T47D (cell line): Measurements from ENCODE around the gene GRIN2A.
"Not testable (repeated sequence)": the region's sequence is repeated elsewhere in the genome, so short reads cannot be mapped to it uniquely, and the experiment has no call there.

Experiments used
- DNase-seq, 2 experiments: peaks; one replicate each; pipeline versions ENCODE4 v3.0.0 to v3.0.0-alpha.2; 2011 to 2012; ENCODE audit warnings: low read depth in 1 of 2, low spot score in 1 of 2
- JUND ChIP-seq: IDR thresholded peaks from 2 replicates; pipeline ENCODE4 v1.6.1; 2012; ENCODE audit warnings: low read depth
- in situ Hi-C: cut with HindIII; loops from 2 replicates; pipeline ENCODE4 v1.10.0; 2016; ENCODE audit warnings: low sequenced_read_pairs, low pct_unique_long_range_greater_than_20kb

The GRIN2A gene

DNA sequence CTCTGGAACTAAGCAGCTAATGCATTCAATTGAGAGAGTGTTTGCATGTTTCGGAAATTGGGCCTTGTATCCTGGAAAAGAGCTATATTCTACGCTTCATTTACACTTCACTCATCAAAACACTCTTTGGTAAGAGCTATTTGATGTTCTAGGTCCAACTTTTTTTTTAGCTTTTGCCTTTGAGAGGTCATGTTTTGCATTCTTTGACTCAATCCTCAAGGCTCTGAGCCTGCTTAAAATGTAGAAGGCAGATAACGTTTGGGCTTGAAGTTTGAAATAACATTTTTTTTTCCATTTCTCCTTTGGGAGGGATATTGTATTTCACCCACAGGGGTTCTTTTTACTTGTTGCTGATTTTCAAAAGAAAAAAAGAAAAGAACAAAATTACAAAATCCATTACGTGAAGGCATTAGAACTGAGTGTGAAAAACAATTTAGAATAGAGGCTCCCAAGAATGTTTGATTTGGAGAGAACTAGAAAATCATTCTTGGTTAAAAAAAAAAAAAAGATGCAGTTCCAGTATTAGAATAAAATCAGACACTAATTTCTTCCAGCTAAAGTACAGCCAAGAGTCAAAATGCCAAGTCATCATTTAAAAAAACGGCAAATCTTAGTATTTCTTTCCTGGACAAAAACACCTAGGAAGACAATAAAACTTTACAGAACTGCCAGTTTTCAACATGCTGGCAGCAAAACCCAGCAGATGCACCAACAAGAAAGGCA is 268.5 kb downstream of the GRIN2A start:
- in situ Hi-C loops: no loop called here
- no peak for DNase-seq
- no peak for TF ChIP-seq JUND

DNA sequence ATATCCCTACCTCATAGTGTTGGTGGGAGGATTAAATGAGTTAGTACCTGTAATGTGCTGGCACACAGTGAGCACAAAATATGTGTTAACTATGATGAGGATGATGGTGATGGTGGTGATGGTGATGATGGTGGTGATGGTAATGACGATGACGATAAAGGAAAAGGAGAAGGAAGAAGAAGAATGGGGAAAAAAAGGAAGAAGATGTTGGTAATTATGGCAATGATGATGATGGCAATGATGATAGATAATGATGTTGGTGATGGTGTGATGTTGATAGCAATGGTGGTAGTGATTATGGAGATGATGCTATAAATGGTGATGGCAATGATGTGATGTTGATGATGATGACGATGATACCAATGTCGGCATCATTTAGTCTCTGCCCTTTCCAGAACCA is 270.2 kb downstream of the GRIN2A start:
- TF ChIP-seq JUND: no peak
- in situ Hi-C loops: no loop called here
- no peak for DNase-seq

DNA sequence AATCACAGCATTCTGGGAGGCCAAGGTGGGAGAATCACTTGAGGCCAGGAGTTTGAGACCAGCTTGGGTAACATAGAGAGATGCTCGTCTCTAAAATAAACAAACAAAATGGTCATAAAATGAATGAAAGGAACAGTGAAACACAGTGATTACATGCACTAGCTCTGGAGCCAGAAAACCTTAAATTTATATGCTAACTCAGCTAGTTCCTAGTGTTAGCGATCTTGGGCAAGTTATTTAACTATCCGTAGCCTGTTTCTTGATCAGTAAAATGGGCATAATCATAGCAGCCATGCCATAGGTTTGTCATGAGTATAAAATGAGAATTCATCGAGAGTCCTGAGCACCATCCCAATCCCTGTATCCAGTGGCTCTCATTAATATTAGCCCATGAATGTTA is 271.0 kb downstream of the GRIN2A start:
- no peak for DNase-seq
- in situ Hi-C loops: no loop called here
- TF ChIP-seq JUND: no peak

- in situ Hi-C loops: no loop called here
- no peak for TF ChIP-seq JUND
- no peak for DNase-seq
Measured at GRCh38 chr16:9909072-9909825, 273.0 kb downstream of the GRIN2A start.

- no peak for DNase-seq
- no peak for TF ChIP-seq JUND
- in situ Hi-C loops: no loop called here
Measured at GRCh38 chr16:9908613-9909012, 273.6 kb downstream of the GRIN2A start.

GRCh38 chr16:9907752-9908151 is 274.5 kb downstream of the GRIN2A start:
- no peak for DNase-seq
- in situ Hi-C loops: no loop called here
- no peak for TF ChIP-seq JUND

DNA sequence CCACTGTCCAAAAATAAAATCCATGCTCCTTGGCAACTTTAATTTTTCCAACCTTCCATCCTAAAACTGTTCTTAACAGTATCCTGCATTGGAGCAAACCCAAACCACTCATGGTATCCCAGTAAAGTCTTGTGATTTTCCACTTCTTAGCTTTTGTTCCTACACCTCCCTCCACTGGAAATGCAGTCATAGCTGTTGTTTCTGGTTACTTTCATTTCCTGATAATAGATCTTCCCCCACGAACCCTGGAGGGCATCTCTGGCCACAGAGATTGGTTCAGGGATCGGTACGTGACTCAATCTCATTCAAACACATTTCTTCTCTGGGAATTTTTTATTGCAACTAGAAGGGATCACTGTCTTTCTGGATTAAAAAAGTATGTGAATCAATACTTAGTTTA is 276.0 kb downstream of the GRIN2A start:
- DNase-seq: no peak
- TF ChIP-seq JUND: no peak
- in situ Hi-C loops: no loop called here

DNA sequence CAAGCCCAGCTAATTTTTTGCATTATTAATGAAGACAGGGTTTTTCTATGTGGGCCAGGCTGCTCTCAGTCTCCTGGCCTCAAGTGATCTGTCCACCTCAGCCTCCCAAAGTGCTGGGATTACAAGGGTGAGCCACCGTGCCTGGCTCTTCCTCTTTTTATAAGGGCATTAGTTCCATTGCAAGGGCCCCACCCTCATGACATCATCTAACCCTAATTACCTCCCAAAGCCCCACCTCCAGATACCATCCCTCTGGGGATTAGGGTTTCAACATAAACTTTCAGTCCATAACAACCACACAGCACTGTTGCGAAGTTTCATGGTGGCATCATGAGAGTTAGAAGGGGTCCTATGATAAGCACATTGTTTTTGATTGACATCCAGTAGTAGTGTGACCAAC is 277.7 kb downstream of the GRIN2A start:
- in situ Hi-C loops: no loop called here
- DNase-seq: no peak
- TF ChIP-seq JUND: no peak

- DNase-seq: no peak
- TF ChIP-seq JUND: no peak
- in situ Hi-C loops: no loop called here
Measured at GRCh38 chr16:9900576-9900975, 281.7 kb downstream of the GRIN2A start.

- in situ Hi-C loops: no loop called here
- no peak for DNase-seq
- no peak for TF ChIP-seq JUND
Measured at GRCh38 chr16:9898555-9898954, 283.7 kb downstream of the GRIN2A start.

DNA sequence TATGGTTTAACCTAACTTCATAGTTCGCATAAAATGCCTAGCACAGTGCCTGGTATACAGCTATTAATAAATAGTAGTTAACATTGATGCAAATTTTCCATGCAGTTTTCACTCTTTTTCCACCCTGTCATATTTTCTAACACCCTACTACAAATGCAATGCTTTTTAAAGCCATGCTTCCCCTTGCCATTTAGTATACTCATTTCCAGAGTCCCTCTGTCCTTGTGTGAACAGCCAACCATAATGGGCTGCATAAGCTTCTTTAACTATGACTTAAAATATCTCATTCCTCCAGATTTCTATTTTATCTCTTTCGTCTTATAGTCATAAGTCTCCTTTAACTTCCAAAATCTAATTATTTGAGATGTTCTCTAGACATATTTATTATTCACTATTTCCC is 284.1 kb downstream of the GRIN2A start:
- no peak for DNase-seq
- in situ Hi-C loops: no loop called here

GRCh38 chr16:9895817-9896216 is 286.4 kb downstream of the GRIN2A start:
- in situ Hi-C loops: no loop called here
- no peak for TF ChIP-seq JUND
- DNase-seq: no peak

More for the DNA sequence above, 284.1 kb downstream of the GRIN2A start:
- TF ChIP-seq JUND: no peak

GRCh38 chr16:9885876-9886275 is 296.4 kb downstream of the GRIN2A start:
- no peak for DNase-seq
- in situ Hi-C loops: no loop called here
- no peak for TF ChIP-seq JUND

- TF ChIP-seq JUND: no peak
- in situ Hi-C loops: no loop called here
- no peak for DNase-seq
Measured at GRCh38 chr16:9885467-9885866, 296.8 kb downstream of the GRIN2A start.

DNA sequence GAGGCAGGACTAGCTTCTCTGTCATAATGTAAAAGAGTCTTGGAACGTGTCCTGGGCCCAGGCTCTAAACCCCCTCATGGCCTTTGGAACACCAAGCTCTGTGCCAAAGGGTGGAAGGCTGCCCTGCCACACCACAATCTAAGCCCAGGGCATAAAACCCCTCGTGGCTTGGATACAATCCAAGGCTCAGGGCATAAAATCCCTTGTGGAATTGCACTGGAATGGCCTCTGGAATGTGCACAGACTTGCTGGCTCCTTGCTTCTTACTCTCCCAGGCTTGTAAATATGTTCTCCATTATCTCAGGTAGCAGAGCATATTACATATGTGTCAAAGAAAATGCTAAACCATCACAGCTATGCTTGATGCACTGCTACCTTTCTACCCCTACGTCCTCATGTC is 306.2 kb downstream of the GRIN2A start:
- DNase-seq, in situ Hi-C loops: not testable (repeated sequence)
